ENCODE data around the gene HTR3E.

DNA sequence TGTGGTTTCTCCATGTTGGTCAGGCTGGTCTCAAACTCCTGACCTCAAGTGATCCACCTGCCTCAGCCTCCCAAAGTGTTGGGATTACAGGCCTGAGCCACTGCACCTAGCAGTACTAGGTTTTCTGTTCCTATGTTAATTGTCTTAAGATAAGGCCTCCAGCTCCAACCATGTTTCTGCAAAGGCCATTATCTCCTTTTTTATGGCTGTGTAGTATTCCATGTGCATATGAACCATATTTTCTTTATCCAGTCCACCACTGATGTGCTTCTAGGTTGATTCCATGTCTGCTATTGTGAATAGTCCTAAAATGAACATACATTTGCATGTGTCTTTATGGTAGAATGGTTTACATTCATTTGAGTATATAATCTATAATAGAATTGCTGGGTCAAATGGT lies 34.2 kb upstream of the HTR3E start:
- no peak for TF ChIP-seq POLR2A (IDR thresholded peaks at IDR 0.05)
- TF ChIP-seq POLR2AphosphoS5 (IDR thresholded peaks at IDR 0.05) = no peak

Data from spleen (tissue), 3 donors.